ENCODE data around the gene NUTM1. TPM values are rescaled to one million over a fixed set of nuclear protein-coding genes. Genes with fewer than 3 reads are reported as not detected.

The NUTM1 gene
- total RNA-seq, 1 donor from 2014 or later: not detected

DNA sequence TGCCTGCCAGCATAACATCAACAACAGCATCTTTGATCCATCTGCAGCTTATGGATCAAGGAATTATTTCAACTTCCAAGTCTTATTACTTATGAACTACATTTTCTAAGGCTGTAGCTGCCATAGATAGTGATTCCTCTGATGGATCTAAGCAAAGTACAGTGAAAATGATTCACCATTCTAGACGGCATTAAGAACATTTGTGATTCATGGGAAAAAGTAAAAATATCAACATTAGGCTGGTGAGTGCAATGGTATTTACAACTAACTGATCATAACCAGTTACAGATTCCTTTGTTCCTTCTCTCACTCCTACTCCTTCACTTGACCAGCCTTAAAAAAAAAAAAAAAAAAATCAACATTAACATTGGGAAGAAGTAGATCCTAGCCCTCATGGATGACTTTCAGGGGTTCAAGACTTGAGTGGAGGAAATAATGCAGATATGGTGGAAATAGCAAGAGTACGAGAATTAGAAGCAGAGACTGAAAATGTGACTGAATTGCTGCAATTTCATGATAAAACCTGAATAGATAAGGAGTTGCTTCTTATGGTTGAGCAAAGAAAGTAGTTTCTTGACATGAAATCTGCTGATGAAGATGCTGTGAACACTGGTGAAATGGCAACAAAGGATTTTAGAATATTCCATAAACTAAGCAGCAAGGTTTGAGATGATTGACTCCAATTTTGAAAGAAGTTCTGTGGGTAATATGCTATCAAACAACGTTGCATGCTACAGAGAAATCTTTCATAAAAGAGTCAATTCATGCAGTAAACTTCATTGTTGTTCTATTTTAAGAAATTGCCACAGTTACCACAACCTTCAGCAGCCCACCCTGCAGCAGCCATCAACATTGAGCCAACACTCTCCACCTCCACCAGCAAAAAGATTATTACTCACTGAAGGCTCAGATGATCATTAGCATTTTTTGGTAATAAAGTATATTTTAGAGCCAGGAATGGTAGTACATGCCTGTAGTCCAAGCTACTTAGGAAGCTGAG, 28.3 kb upstream of the NUTM1 start:
- TF ChIP-seq, protein P1, sequence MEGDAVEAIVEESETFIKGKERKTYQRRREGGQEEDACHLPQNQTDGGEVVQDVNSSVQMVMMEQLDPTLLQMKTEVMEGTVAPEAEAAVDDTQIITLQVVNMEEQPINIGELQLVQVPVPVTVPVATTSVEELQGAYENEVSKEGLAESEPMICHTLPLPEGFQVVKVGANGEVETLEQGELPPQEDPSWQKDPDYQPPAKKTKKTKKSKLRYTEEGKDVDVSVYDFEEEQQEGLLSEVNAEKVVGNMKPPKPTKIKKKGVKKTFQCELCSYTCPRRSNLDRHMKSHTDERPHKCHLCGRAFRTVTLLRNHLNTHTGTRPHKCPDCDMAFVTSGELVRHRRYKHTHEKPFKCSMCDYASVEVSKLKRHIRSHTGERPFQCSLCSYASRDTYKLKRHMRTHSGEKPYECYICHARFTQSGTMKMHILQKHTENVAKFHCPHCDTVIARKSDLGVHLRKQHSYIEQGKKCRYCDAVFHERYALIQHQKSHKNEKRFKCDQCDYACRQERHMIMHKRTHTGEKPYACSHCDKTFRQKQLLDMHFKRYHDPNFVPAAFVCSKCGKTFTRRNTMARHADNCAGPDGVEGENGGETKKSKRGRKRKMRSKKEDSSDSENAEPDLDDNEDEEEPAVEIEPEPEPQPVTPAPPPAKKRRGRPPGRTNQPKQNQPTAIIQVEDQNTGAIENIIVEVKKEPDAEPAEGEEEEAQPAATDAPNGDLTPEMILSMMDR (conservative IDR thresholded peaks at IDR 0.05): no peak
- no peak for DNase-seq (ENCODE audit: low read depth, low spot score)
- Mint-ChIP-seq H3K27ac (ENCODE audit: unreplicated experiment) (no peak overlapping the region), H3K4me3 (no peak overlapping the region), H3K9me3 (no peaks in the 10 kb centered on the region), H3K27me3 (ENCODE audit: low read depth) (no peaks in the 10 kb centered on the region), H3K36me3 (ENCODE audit: low read depth) (no peaks in the 10 kb centered on the region), H3K4me1 (peaks cover 14% of the 10 kb centered on the region)

DNA sequence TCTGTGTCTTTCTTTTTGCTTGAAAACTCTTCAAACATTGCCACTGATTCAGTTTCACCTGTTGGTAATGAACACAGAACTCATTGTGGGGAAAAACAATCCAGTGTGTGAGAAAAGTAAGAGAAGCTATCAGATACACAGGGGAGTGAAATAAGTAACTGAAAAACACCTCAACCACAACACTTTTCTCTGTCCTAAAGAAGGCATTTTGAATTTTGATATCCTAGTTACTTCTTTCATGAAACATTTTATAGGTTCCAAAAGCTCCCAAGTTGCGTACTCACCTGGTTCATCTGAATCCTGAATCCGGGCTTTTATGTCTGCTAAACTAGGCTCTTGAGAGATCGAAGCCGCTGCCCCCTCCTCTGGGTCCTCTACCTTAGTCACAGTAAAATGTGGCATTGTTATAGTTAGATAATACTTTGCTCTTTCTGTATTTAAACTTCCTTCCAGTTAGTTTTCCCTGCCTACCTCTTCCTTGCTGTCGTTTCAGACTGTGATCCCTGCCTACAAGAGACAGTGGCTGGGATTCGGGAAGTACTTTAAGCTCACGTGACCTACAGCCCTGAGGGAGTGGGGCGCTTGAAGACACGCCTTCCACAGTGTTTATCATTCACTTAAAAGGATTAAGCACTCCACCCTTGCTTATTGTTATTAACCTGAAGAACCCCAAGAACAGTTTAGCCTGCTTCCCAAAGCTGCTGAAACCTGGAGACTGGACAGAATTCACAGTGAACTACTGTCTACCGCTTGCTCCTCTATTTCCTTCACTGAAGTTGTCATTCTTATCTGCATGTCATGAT, 24.6 kb upstream of the NUTM1 start:
- peak overlapping the region; percentile 25 for H3K27ac Mint-ChIP-seq (ENCODE audit: unreplicated experiment)

DNA sequence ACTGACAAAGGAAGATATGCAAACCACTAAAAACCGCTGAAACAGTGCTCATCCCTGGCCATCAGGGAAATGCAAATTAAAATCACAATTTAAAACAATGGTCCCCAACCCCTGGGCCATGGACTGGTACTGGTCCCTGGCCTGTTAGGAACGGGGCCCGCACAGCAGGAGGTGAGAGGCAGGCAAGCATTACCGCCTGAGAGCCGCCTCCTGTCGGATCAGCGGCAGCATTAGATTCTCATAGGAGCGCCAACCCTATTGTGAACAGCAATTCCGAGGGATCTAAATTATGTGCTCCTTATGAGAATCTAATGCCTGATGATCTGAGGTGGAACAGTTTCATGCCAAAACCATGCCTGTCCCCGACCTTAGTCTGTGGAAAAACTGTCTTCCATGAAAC, 19.9 kb upstream of the NUTM1 start:
- no peak overlapping the region for H3K27ac Mint-ChIP-seq (ENCODE audit: unreplicated experiment)
- H3K36me3 Mint-ChIP-seq (ENCODE audit: low read depth): no peaks in the 10 kb centered on the region
- H3K4me3 Mint-ChIP-seq: no peak overlapping the region
- H3K9me3 Mint-ChIP-seq: no peaks in the 10 kb centered on the region
- no peaks in the 10 kb centered on the region for H3K27me3 Mint-ChIP-seq (ENCODE audit: low read depth)
- H3K4me1 Mint-ChIP-seq: peaks cover 8% of the 10 kb centered on the region
- DNase-seq (ENCODE audit: low read depth, low spot score): no peak
- TF ChIP-seq, protein P1 (conservative IDR thresholded peaks at IDR 0.05): no peak

More for the DNA sequence above, 24.6 kb upstream of the NUTM1 start:
- Mint-ChIP-seq H3K9me3 (no peaks in the 10 kb centered on the region), H3K4me3 (peak overlapping the region; percentile 79), H3K36me3 (ENCODE audit: low read depth) (no peaks in the 10 kb centered on the region), H3K4me1 (peaks cover 14% of the 10 kb centered on the region), H3K27me3 (ENCODE audit: low read depth) (no peaks in the 10 kb centered on the region)
- TF ChIP-seq, protein P1 (conservative IDR thresholded peaks at IDR 0.05): no peak
- DNase-seq (ENCODE audit: low read depth, low spot score): no peak

DNA sequence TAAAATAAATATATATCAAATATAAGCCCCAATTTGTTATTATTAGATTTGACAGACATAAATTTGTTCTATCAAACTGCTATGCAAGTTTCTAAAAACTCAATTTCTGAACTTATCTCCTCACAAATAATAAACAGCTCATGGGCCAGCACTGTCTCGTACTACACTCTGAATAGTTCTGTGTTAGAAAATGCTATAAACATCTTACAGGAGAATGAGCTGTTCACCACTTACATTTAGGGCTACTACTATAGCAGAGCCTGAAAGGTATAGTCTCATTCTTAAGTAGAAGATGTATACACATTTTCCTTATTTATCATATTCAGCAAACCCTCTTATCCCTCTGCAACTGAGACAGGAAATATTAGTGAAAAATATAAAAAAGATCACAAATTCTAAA, 18.2 kb upstream of the NUTM1 start:
- no peak overlapping the region for H3K27ac Mint-ChIP-seq (ENCODE audit: unreplicated experiment)
- H3K4me1 Mint-ChIP-seq: no peaks in the 10 kb centered on the region
- H3K4me3 Mint-ChIP-seq: no peak overlapping the region
- no peaks in the 10 kb centered on the region for H3K27me3 Mint-ChIP-seq (ENCODE audit: low read depth)
- no peaks in the 10 kb centered on the region for H3K9me3 Mint-ChIP-seq
- DNase-seq (ENCODE audit: low read depth, low spot score): no peak
- no peaks in the 10 kb centered on the region for H3K36me3 Mint-ChIP-seq (ENCODE audit: low read depth)
- TF ChIP-seq, protein P1 (conservative IDR thresholded peaks at IDR 0.05): no peak

DNA sequence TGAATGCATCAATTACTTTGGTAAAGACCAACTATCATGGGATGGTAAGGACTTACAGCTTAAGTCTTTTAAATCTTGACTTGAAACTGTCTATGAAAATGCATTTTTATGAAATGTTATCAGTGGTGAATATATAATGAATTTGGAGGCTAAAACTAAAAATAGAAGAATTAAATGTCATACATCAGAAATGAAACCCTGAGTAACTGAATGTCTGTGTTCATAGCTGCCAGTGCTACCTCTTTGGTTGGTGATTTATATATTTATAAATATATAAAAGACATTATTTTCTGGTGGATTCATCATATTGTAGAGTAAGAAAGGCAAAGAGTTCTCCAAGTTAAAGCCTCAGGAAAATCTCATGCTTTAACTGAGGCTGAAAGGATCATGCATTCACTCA, 17.7 kb upstream of the NUTM1 start:
- TF ChIP-seq, protein P1 (conservative IDR thresholded peaks at IDR 0.05): no peak
- Mint-ChIP-seq H3K27ac (ENCODE audit: unreplicated experiment) (no peak overlapping the region), H3K4me1 (no peaks in the 10 kb centered on the region), H3K4me3 (no peak overlapping the region), H3K36me3 (ENCODE audit: low read depth) (no peaks in the 10 kb centered on the region), H3K9me3 (no peaks in the 10 kb centered on the region), H3K27me3 (ENCODE audit: low read depth) (no peaks in the 10 kb centered on the region)
- DNase-seq (ENCODE audit: low read depth, low spot score): no peak
